Caco-2 (cell line): ENCODE results near the gene MEF2B. TPM values are rescaled to one million over a fixed set of nuclear protein-coding genes. Genes with fewer than 3 reads are reported as not detected.

Source experiments
- BruUV-seq: library from RNA; stranded (reverse); fragments of 400-500 nt; replicated peaks from 2 replicates; lab custom pipeline; 2021; lab: Mats Ljungman, UMichigan
- CTCF ChIA-PET: fragments of 300-600 bp; sonication (Branson Sonifier 250); formaldehyde crosslinking; loops from one replicate; lab custom pipeline; 2022; ENCODE audit warnings: antibody characterized with exemption; lab: Charles Lee
- POLR2A ChIA-PET: fragments of 300-600 bp; sonication (Branson Sonifier 250); formaldehyde crosslinking; loops from one replicate; lab custom pipeline; 2022; ENCODE audit warnings: antibody characterized with exemption; lab: Charles Lee
- DNase-seq, 2 experiments: peaks; one replicate each; pipeline versions ENCODE4 v3.0.0 to v3.0.0-alpha.2; 2020 to 2022
- H3K27me3 ChIP-seq: replicated peaks from 2 replicates; pipeline ENCODE4 v1.6.0; 2011; ENCODE audit warnings: low read length; ENCODE audit not compliant: control insufficient read depth, insufficient read depth
- H3K36me3 ChIP-seq: 2 replicates; pipeline ENCODE4 v1.5.1; 2011; ENCODE audit warnings: low read length; ENCODE audit not compliant: control insufficient read depth, insufficient read depth
- H3K4me1 ChIP-seq: fragments of 250-450 bp; sonication (Bioruptor Pico); 2 replicates; pipeline ENCODE4 v1.5.1; 2020; ENCODE audit warnings: mild to moderate bottlenecking
- H3K4me3 ChIP-seq: 2 replicates; pipeline ENCODE4 v1.5.1; 2011; ENCODE audit warnings: low read depth, mild to moderate bottlenecking, control low read depth, low read length
- H3K9me3 ChIP-seq: fragments of 250-450 bp; sonication (Bioruptor Pico); 2 replicates; pipeline ENCODE4 v1.5.1; 2020; ENCODE audit warnings: mild to moderate bottlenecking, moderate library complexity
- H3K27ac Mint-ChIP-seq: one replicate; pipeline ENCODE4 v1.8.0; 2022; ENCODE audit warnings: mixed read lengths; ENCODE audit not compliant: unreplicated experiment
- H3K27me3 Mint-ChIP-seq: one replicate; pipeline ENCODE4 v1.8.0; 2022; ENCODE audit warnings: mixed read lengths; ENCODE audit not compliant: insufficient read depth, unreplicated experiment
- H3K36me3 Mint-ChIP-seq: one replicate; pipeline ENCODE4 v1.8.0; 2022; ENCODE audit warnings: mild to moderate bottlenecking, mixed read lengths; ENCODE audit not compliant: insufficient read depth, unreplicated experiment
- H3K4me1 Mint-ChIP-seq: one replicate; pipeline ENCODE4 v1.8.0; 2022; ENCODE audit warnings: low read depth, mixed read lengths; ENCODE audit not compliant: unreplicated experiment
- H3K4me3 Mint-ChIP-seq: one replicate; pipeline ENCODE4 v1.8.0; 2022; ENCODE audit warnings: mild to moderate bottlenecking, moderate library complexity, mixed read lengths; ENCODE audit not compliant: unreplicated experiment
- H3K9me3 Mint-ChIP-seq: one replicate; pipeline ENCODE4 v1.8.0; 2022; ENCODE audit warnings: mixed read lengths; ENCODE audit not compliant: unreplicated experiment
- intact Hi-C: fragments of 100-400 bp; cut with micrococcal nuclease; formaldehyde crosslinking; loops from one replicate; pipeline ENCODE4 v1.10.0; 2022; ENCODE audit not compliant: unreplicated experiment
- total RNA-seq: library from RNA; stranded (reverse); gene quantifications from 2 replicates; pipeline ENCODE4 v1.2.3, GENCODE V29; 2022
- TF ChIP-seq, protein P1 (sequence below), 2 experiments: fragments of 200-600 bp in 1 of 2; IDR thresholded peaks; 1 replicate in 1 of 2; 2 replicates in 1 of 2; pipeline versions ENCODE4 v1.5.1 to v1.8.0; 2011 to 2022; ENCODE audit warnings: antibody characterized with exemption in 1 of 2, control low read depth in 1 of 2, inconsistent platforms in 1 of 2, low read depth in 1 of 2, low read length in 1 of 2, mild to moderate bottlenecking in 1 of 2, moderate library complexity in 1 of 2; ENCODE audit not compliant: insufficient read depth in 1 of 2, severe bottlenecking in 1 of 2, unreplicated experiment in 1 of 2

The MEF2B gene
- total RNA-seq, 1 experiment from 2014 or later = 0.82 TPM

DNA sequence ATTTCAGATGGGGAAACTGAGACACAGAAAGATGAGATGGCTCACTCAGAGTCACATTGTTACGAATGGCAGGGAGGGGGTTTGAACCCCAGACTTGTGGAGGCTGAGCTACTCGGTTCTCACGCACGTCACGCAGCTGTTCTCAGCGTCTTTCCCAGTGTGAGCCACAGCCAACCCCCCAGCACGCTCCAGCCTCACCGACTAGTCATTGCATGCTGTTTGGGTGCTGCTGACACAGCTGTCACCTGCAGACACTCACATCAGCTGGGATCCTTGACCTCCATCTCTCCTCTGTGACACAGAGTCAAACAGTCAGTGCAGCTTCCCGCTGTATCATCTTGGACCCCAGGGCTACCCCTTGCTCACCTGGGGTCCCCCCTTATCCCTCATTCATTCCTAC, 39.3 kb upstream of the MEF2B start:
- intact Hi-C loops = no loop called here
- H3K27me3 ChIP-seq = no peaks in the 10 kb centered on the region
- no peaks in the 10 kb centered on the region for H3K4me1 Mint-ChIP-seq
- TF ChIP-seq, protein P1, sequence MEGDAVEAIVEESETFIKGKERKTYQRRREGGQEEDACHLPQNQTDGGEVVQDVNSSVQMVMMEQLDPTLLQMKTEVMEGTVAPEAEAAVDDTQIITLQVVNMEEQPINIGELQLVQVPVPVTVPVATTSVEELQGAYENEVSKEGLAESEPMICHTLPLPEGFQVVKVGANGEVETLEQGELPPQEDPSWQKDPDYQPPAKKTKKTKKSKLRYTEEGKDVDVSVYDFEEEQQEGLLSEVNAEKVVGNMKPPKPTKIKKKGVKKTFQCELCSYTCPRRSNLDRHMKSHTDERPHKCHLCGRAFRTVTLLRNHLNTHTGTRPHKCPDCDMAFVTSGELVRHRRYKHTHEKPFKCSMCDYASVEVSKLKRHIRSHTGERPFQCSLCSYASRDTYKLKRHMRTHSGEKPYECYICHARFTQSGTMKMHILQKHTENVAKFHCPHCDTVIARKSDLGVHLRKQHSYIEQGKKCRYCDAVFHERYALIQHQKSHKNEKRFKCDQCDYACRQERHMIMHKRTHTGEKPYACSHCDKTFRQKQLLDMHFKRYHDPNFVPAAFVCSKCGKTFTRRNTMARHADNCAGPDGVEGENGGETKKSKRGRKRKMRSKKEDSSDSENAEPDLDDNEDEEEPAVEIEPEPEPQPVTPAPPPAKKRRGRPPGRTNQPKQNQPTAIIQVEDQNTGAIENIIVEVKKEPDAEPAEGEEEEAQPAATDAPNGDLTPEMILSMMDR (IDR thresholded peaks at IDR 0.05; ENCODE audit: insufficient read depth in 1 of 2, low read depth in 1 of 2, low read length in 1 of 2, severe bottlenecking in 1 of 2, unreplicated experiment in 1 of 2) = no peak
- no peak overlapping the region for H3K4me3 Mint-ChIP-seq
- no peaks in the 10 kb centered on the region for H3K9me3 Mint-ChIP-seq
- ChIA-PET POLR2A (no interaction called here), CTCF (no interaction called here)
- no peaks in the 10 kb centered on the region for H3K4me1 ChIP-seq
- DNase-seq = no peak
- peaks cover 8% of the 10 kb centered on the region for H3K27me3 Mint-ChIP-seq
- no peak overlapping the region for H3K27ac Mint-ChIP-seq
- no peaks in the 10 kb centered on the region for H3K36me3 ChIP-seq
- peaks cover 6% of the 10 kb centered on the region for H3K36me3 Mint-ChIP-seq
- H3K9me3 ChIP-seq = no peaks in the 10 kb centered on the region
- no peak overlapping the region for H3K4me3 ChIP-seq
- BruUV-seq = no TSS peak

- BruUV-seq = no TSS peak
- DNase-seq = no peak
- Mint-ChIP-seq H3K4me3 (no peak overlapping the region), H3K27me3 (peaks cover 3% of the 10 kb centered on the region), H3K4me1 (no peaks in the 10 kb centered on the region), H3K9me3 (no peaks in the 10 kb centered on the region), H3K27ac (no peak overlapping the region), H3K36me3 (peaks cover 13% of the 10 kb centered on the region)
- Histone ChIP-seq H3K9me3 (no peaks in the 10 kb centered on the region), H3K27me3 (no peaks in the 10 kb centered on the region), H3K36me3 (no peaks in the 10 kb centered on the region), H3K4me3 (no peak overlapping the region), H3K4me1 (no peaks in the 10 kb centered on the region)
- intact Hi-C loops = no loop called here
- CTCF ChIA-PET = no interaction called here
- TF ChIP-seq, protein P1 (IDR thresholded peaks at IDR 0.05; ENCODE audit: insufficient read depth in 1 of 2, low read depth in 1 of 2, low read length in 1 of 2, severe bottlenecking in 1 of 2, unreplicated experiment in 1 of 2) = no peak
- POLR2A ChIA-PET = no interaction called here
Observed at GRCh38 chr19:19207637-19208572, 37.8 kb upstream of the MEF2B start.

GRCh38 chr19:19206938-19207337, 36.9 kb upstream of the MEF2B start:
- no peak for DNase-seq
- ChIA-PET POLR2A (no interaction called here), CTCF (no interaction called here)
- H3K36me3 ChIP-seq = no peaks in the 10 kb centered on the region
- H3K9me3 ChIP-seq = no peaks in the 10 kb centered on the region
- H3K27me3 ChIP-seq = no peaks in the 10 kb centered on the region
- TF ChIP-seq, protein P1 (IDR thresholded peaks at IDR 0.05; ENCODE audit: insufficient read depth in 1 of 2, low read depth in 1 of 2, low read length in 1 of 2, severe bottlenecking in 1 of 2, unreplicated experiment in 1 of 2) = no peak
- H3K4me3 ChIP-seq = no peak overlapping the region
- H3K4me3 Mint-ChIP-seq = no peak overlapping the region
- intact Hi-C loops = no loop called here
- peaks cover 23% of the 10 kb centered on the region for H3K36me3 Mint-ChIP-seq
- no peaks in the 10 kb centered on the region for H3K4me1 Mint-ChIP-seq
- no peaks in the 10 kb centered on the region for H3K9me3 Mint-ChIP-seq
- BruUV-seq = no TSS peak
- H3K27ac Mint-ChIP-seq = no peak overlapping the region
- peaks cover 4% of the 10 kb centered on the region; the same call in 1 of the 2 replicates for H3K4me1 ChIP-seq
- peaks cover 3% of the 10 kb centered on the region for H3K27me3 Mint-ChIP-seq
